SK-N-MC (cell line): ENCODE measurements around the gene SDSL.

Experiments
- DNase-seq: peaks from one replicate; pipeline ENCODE4 v3.0.0-alpha.2; 2011; ENCODE audit warnings: low read depth, low spot score
- H3K27ac ChIP-seq: fragments of 200-600 bp; sonication (generic); 2 replicates; pipeline ENCODE4 v1.5.1; 2016; ENCODE audit warnings: mixed run types
- H3K36me3 ChIP-seq: fragments of 200-600 bp; sonication (generic); 2 replicates; pipeline ENCODE4 v1.6.1; 2017; ENCODE audit warnings: antibody characterized with exemption, low read length, mixed read lengths; ENCODE audit not compliant: insufficient read depth
- H3K4me3 ChIP-seq: fragments of 200-600 bp; sonication (generic); 2 replicates; pipeline ENCODE4 v1.5.1; 2016
- H3K9ac ChIP-seq: fragments of 200-600 bp; sonication (generic); 2 replicates; pipeline ENCODE4 v1.8.0; 2017; ENCODE audit warnings: mixed run types, mixed read lengths; ENCODE audit not compliant: insufficient read length
- H3K9me3 ChIP-seq: fragments of 200-600 bp; sonication (generic); 2 replicates; pipeline ENCODE4 v1.6.1; 2017; ENCODE audit warnings: low read depth, mild to moderate bottlenecking, antibody characterized with exemption, low read length, moderate library complexity, mixed read lengths
- EZH2 ChIP-seq: fragments of 200-600 bp; sonication (generic); IDR thresholded peaks from one replicate; pipeline ENCODE4 v1.6.1; 2017; ENCODE audit warnings: antibody characterized with exemption
- FOXP2 ChIP-seq: optimal IDR thresholded peaks from 2 replicates; pipeline ENCODE3; 2011; ENCODE audit warnings: mild to moderate bottlenecking, moderate library complexity; ENCODE audit not compliant: insufficient read depth; ENCODE audit errors: extremely low read length, control extremely low read depth
- POLR2AphosphoS5 ChIP-seq: IDR thresholded peaks from 2 replicates; pipeline ENCODE4 v1.6.1; 2012; ENCODE audit warnings: mild to moderate bottlenecking, low read depth, low read length, borderline replicate concordance

The SDSL gene

GRCh38 chr12:113482334-113482733 is 60.2 kb downstream of the SDSL start:
- TF ChIP-seq EZH2, result no peak
- no peak for TF ChIP-seq POLR2AphosphoS5
- TF ChIP-seq FOXP2, result no peak
- Histone ChIP-seq H3K9me3 (no peaks in the 10 kb centered on the region), H3K36me3 (no peaks in the 10 kb centered on the region), H3K9ac (no peak overlapping the region), H3K4me3 (no peak overlapping the region), H3K27ac (no peak overlapping the region)
- DNase-seq, result no peak

GRCh38 chr12:113485330-113485729 is 63.1 kb downstream of the SDSL start:
- Histone ChIP-seq H3K36me3 (no peaks in the 10 kb centered on the region), H3K4me3 (no peak overlapping the region), H3K9me3 (no peaks in the 10 kb centered on the region), H3K27ac (no peak overlapping the region), H3K9ac (no peak overlapping the region)
- DNase-seq, result no peak
- TF ChIP-seq FOXP2 (no peak), EZH2 (no peak), POLR2AphosphoS5 (no peak)

GRCh38 chr12:113486722-113487121 is 64.5 kb downstream of the SDSL start:
- Histone ChIP-seq H3K9me3 (no peaks in the 10 kb centered on the region), H3K27ac (no peak overlapping the region), H3K9ac (no peak overlapping the region), H3K36me3 (no peaks in the 10 kb centered on the region), H3K4me3 (no peak overlapping the region)
- TF ChIP-seq POLR2AphosphoS5, result no peak
- TF ChIP-seq EZH2, result no peak
- no peak for TF ChIP-seq FOXP2
- no peak for DNase-seq
